ENCODE measurements around the gene PIK3R5.

PIK3R5 gene

DNA sequence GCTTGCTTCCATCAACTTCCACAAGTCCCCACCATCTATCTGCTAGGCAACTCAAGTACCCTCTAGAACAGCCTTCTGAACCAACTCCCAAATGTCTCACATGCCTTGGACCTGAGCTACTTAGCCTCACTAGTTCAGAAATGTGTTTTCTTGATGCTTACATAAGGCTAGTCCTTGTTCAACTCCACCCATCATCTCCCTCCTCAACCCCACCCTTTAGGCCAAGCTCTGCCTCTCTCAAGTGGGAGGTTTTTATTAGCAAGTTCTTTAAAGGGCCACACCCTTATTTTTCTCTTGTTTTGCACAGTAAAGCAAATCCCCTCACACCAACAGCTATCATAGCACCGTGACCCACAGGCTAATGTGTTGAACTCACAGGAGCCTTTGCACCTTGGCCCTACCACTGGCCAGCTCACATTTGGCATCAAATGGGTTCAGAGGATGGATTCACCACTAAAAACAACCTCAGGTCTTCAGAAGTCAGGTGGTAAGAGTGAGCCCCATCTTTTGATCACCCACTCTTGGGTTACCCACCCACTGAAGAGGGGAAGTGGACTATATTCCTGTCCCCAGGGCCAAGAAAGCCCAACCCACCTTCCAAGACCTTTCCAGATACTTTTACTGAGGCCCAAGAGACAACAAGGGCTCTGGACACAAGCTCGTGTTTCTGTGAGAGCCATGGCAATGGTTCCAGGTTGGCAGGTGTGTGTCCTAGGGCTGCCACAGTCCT lies 12.2 kb downstream of the PIK3R5 start:
- no peak for DNase-seq (ENCODE audit: low read depth)

DNA sequence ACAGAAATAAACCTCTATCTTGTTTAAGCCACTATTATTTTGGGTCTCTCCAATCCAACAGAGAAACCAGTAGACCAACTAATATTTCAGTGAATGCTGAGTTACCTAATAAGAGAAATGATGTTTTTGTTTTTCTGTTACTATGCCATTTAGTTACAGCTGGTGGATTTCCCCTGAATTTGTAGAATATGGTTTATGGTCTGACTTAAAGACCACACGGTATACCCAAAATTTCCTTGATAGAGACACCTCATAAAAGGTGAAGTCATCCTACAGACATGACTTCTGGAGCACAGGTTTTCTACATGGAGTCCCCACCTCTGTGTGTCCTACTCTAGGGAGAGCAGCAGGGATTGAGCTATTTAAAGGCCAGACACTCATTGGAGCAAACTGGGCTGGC lies 13.3 kb downstream of the PIK3R5 start:
- no peak for DNase-seq (ENCODE audit: low read depth)

DNA sequence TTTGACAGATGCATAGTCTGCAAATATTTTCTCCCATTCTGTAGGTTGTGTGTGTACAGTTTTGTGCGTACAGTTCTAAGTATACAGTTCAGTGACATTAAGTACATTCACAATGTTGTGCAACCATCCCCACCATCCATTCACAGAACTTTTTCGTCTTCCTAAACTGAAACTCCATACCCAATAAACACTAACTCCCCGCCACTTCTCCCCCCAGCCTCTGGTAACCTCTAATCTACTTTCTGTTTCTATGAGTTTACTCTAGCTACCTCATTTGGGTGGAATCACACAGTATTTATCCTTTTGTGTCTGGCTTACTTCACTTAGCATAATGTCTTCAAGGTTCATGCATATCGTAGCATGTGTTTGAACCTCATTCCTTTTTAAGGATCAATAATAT lies 14.3 kb downstream of the PIK3R5 start:
- no peak for DNase-seq (ENCODE audit: low read depth)

DNA sequence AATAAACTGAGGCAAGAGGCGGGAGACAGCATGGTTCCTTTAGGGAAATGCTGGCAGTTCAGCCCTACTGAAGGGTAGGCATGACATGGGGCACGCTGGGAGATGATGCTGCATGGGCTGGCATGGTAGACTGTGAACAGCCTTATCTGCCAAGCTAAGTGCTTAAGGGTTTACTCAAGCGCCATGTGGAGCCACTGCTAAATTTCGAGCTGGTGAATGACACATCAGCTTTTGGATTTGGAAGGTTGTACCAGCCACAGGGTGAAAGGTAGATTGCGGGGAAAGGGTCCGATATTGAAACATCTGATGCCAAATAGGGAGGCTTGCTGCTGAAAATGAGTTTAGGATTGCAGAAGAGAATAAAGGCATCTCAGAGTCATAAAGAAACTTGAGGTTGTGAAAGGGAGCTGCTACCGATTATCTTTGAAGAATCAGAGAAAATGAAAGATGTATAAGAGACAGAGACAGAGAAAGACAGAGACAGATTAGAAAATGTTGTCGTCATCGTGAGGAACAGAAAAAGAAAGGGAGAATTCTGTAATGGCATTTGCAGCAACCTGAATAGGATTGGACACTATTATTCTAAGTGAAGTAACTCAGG lies 16.3 kb downstream of the PIK3R5 start:
- DNase-seq (ENCODE audit: low read depth), result no peak

GRCh38 chr17:8948462-8948861 lies 17.0 kb downstream of the PIK3R5 start:
- no peak for DNase-seq (ENCODE audit: low read depth)

GRCh38 chr17:8947201-8947600 lies 18.3 kb downstream of the PIK3R5 start:
- no peak for DNase-seq (ENCODE audit: low read depth)

DNA sequence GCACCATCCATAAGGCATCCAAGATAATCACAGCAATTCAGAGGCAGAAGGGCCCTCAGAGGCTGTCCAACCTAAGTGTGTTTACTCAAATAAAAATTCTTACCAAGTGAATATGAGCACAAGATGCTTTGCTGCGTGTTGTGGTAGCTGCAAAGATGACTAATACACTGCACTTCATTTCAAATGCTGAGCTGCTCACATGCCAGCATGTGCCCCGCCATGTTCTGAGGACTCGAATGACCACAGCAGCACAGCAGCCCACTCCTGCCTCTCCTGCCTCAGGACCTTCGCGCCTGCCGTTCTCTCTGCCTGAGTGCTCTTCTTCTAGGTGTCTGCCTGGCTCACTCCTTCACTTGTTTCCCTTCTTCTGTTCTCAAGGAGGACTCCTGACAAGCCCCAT lies 19.0 kb downstream of the PIK3R5 start:
- DNase-seq (ENCODE audit: low read depth), result no peak

DNA sequence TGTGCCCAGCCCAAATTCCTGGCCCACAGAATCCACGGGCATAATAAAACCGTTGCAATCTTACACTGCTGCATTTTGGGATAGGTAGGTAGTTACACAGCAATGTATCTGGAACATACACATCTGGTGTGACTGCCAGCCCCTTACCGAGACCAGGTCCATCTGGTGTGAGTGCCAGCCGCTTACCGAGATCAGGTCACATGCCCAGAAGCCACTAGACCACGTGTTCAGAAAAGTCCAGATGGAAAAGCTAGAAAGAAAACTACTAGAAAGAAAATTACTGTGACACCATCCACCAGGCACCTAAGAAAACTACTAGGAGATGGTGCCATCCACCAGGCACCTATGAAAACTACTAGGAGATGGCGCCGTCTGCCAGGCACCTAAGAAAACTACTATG lies 19.4 kb downstream of the PIK3R5 start:
- no peak for DNase-seq (ENCODE audit: low read depth)

- DNase-seq (ENCODE audit: low read depth), result no peak
Observed at GRCh38 chr17:8944748-8945147, 20.8 kb downstream of the PIK3R5 start.

DNA sequence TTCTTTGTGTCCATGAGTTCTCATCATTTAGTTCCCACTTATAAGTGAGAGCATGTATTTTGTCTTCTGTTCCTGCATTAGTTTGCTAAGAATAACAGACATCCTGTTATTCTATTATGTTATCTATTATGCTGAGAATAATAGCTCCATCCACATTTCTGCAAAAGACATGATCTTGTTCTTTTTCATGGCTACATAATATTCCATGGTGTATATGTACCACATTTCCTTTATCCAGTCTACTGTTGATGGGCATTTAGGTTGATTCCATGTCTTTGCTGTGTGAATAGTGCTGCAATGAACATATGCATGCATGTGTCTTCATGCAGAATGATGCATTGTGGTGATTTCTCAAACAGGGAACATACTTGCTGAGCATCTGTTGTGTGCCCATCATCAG lies 21.4 kb downstream of the PIK3R5 start:
- no peak for DNase-seq (ENCODE audit: low read depth)

- DNase-seq (ENCODE audit: low read depth), result no peak
Observed at GRCh38 chr17:8941980-8942622, 23.4 kb downstream of the PIK3R5 start.

GRCh38 chr17:8941520-8941919 lies 24.0 kb downstream of the PIK3R5 start:
- peak; percentile 59 for DNase-seq (ENCODE audit: low read depth)

GRCh38 chr17:8940866-8941471 lies 24.5 kb downstream of the PIK3R5 start:
- DNase-seq (ENCODE audit: low read depth), result no peak

DNA sequence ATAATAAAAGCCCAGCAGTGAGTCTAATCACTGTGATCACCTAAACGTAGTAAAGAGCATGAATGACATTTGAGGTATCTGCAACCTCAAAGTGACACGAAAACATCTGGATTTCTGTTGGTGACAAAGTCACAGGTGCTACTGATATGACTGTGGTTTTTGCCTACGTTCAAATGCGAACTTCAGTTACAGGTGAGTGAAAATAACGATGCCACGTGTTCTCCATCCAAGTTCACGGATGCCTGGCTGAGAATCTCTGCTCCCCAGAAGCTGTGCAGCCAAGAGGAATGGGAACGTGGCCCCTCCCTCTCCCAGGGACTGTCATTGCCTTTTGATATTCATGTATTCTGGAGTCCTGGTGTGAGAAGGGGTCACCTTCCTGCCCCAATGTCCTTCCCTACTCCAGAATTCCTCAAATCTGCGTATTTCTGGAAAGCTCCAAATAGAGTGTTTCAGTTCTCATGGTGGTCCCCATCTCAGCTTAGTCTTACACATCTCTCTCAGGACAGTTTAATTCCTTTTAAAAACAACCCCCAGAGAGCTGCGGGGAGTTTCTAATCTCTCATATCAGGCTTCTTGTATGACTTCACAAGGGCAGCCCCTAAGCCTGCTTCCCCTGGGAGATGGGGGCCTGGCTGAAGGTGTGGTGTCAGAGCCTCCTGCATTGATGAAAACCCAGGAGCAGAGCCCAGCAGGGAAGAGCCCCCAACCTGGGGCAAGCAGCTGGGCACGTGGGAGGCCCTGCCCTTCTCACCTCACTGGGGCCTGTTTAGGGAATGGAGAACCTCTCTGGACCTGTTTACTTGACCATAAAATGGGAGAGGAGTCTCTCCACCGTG lies 25.8 kb downstream of the PIK3R5 start:
- no peak for DNase-seq (ENCODE audit: low read depth)

GRCh38 chr17:8938933-8939332 lies 26.6 kb downstream of the PIK3R5 start:
- no peak for DNase-seq (ENCODE audit: low read depth)

- peak; percentile 18 for DNase-seq (ENCODE audit: low read depth)
Observed at GRCh38 chr17:8935191-8935590, 30.3 kb downstream of the PIK3R5 start.

DNA sequence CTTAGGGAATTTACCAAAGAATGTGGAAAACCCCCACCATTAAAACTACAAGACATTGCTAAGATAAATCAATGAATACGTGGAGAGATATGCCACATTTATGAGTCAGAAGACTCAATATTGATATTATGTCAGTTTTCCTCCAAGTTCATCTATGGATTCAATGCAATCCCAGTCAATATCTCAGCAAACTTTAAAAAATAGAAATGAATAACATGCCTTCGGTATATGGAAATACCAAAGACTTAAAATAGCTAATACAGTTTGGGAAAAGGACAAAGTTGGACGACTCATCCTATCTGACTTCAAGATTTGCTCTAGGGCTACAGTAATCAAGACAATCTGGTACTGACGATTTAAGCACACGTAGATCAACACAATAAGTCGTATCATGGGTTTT lies 31.2 kb downstream of the PIK3R5 start:
- no peak for DNase-seq (ENCODE audit: low read depth)

DNA sequence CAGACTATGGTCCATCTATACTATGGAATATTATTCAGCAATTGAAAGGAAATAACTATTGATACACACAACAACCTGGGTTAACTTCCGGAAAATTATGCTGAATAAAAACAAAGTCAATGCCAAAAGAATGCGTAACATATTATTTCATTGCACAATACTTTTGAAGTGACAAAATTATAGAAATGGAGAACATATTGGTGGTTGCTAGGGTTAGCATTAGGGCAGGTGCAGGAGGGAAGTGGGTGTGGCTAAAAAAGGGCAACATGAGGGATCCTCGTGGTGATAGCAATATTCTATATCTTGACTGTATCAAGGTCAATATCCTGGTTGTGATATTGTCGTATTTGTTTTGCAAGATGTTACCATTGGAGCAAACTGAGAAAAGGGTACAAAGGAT lies 34.9 kb downstream of the PIK3R5 start:
- no peak for DNase-seq (ENCODE audit: low read depth)

DNA sequence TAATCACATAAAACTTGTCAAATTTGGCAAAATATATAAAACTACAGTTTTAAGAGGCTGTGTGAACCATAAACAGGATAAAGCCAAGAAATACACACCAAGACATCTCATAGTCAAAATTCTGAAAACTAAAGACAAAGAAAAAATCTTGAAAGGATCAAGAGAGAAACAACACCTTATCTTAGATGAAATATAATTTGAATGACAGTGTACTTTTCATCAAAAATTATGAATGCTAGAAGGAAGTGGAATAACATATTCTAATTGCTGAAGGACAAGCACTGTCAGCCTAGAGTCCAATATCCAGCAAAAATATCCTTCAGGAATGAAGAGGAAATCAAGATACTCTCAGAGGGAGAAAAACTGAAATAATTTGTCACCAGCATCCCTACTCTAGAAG lies 37.2 kb downstream of the PIK3R5 start:
- DNase-seq (ENCODE audit: low read depth), result no peak

- no peak for DNase-seq (ENCODE audit: low read depth)
Observed at GRCh38 chr17:8927395-8927794, 38.1 kb downstream of the PIK3R5 start.

GRCh38 chr17:8925808-8926207 lies 39.7 kb downstream of the PIK3R5 start:
- no peak for DNase-seq (ENCODE audit: low read depth)

- no peak for DNase-seq (ENCODE audit: low read depth)
Observed at GRCh38 chr17:8925141-8925540, 40.4 kb downstream of the PIK3R5 start.
